Right ventricle myocardium inferior (tissue), 1 donor: ENCODE measurements around the gene BRWD1. TPM values are rescaled to one million over a fixed set of nuclear protein-coding genes. Genes with fewer than 3 reads are reported as not detected.

Experiments
- ATAC-seq: fragments of 200-7000 bp; cut with Tn5 transposase; one replicate; pipeline ENCODE4 v1.9.1; 2020; ENCODE audit warnings: mild to moderate bottlenecking, moderate library complexity
- DNase-seq: peaks from one replicate; pipeline ENCODE4 v3.0.0; 2021; ENCODE audit errors: missing footprints
- intact Hi-C: fragments of 100-400 bp; cut with DNase I; formaldehyde crosslinking; loops from one replicate; pipeline ENCODE4 v1.11.0; 2022
- total RNA-seq: library from RNA; stranded (reverse); fragmentation: NEBNext Ultra II Directional; extraction: Animal tissue kit (Norgen Biotek cat#: 25700); gene quantifications from one replicate; pipeline ENCODE4 v1.2.1, GENCODE V29; 2021
- donor health status: DM: no; HTN: yes; CAD: no; lungs with severe emphysema.

Gene BRWD1
- total RNA-seq, 1 donor from 2014 or later: 29.1 TPM

DNA sequence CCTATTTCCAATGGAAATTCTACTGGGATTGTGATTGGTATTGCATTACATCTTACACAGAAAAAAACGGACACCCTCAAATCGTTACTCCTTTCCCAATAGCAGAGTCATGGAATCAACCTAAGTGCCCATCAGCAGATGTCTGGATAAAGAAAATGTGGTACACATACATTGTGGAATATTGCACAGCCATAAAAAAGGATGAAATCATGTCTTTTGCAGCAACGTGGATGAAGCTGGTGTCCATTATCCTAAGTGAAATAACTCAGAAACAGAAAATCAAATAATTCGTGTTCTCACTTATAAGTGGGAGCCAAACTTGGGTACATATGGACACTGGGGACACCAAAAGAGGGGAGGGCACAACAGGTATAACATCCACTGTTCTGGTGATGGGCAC is 21.2 kb upstream of the BRWD1 start:
- ATAC-seq: no peak
- intact Hi-C loops: no loop called here

GRCh38 chr21:39332175-39332574 is 18.7 kb upstream of the BRWD1 start:
- ATAC-seq: no peak
- intact Hi-C loops: no loop called here
- DNase-seq: no peak

More for the DNA sequence above, 21.2 kb upstream of the BRWD1 start:
- no peak for DNase-seq

GRCh38 chr21:39330001-39330400 is 16.6 kb upstream of the BRWD1 start:
- intact Hi-C loops: no loop called here
- no peak for ATAC-seq
- no peak for DNase-seq

GRCh38 chr21:39327727-39328126 is 14.3 kb upstream of the BRWD1 start:
- intact Hi-C loops: no loop called here
- no peak for ATAC-seq
- DNase-seq: no peak

- intact Hi-C loops: no loop called here
- DNase-seq: no peak
- no peak for ATAC-seq
Measured at GRCh38 chr21:39326607-39327307, 13.3 kb upstream of the BRWD1 start.

GRCh38 chr21:39325458-39325857 is 12.0 kb upstream of the BRWD1 start:
- intact Hi-C loops: no loop called here
- no peak for DNase-seq
- no peak for ATAC-seq

GRCh38 chr21:39321424-39321823 is 8.0 kb upstream of the BRWD1 start:
- intact Hi-C loops: no loop called here
- DNase-seq (no peak), ATAC-seq (no peak)

- intact Hi-C loops: no loop called here
- DNase-seq: no peak
- peak; percentile 70 for ATAC-seq
Measured at GRCh38 chr21:39319814-39320332, 6.4 kb upstream of the BRWD1 start.

- ATAC-seq (peak; percentile 87), DNase-seq (no peak)
- intact Hi-C loops: no loop called here
Measured at GRCh38 chr21:39319251-39319756, 5.9 kb upstream of the BRWD1 start.

DNA sequence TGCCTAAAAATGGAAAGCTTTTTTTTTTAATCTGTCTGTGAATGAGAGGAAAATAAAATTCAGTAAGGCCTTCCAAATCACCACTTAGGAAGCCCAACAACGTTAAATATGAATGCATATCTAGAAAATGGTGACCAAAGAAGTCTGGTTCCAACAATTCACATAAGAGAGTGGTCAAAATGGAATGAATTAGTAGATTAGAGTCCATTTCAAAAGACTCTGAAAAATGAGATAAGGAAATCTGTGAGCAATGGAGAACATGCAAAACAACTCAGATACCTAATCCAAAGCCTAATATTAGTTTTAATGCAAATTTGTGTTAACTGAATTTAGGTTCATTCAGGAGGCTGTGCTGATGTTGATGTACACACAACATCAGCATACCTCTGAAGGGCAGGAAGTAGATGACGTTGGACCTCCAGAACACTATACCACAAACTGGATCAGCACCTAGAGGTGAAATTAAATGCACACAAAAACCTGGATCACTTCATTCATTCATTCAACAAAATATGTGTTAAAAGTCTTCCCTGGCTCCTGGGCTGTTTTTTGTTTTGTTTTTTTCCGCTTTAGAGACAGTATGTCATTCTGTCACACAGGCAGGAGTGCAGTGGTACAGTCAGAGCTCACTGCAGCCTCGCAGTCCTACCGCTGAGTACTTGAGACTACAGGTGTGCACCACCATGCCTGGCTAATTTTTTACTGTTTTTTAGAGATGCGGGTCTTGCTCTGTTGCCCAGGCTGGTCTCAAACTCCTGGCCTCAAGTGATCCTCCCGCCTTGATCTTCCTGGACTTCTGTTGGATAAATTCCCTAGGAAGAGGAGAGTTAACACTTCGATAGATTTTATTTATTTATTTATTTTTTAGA is 4.9 kb upstream of the BRWD1 start:
- ATAC-seq: no peak
- DNase-seq: no peak
- intact Hi-C loops: no loop called here

- no peak for ATAC-seq
- no peak for DNase-seq
- intact Hi-C loops: no loop called here
Measured at GRCh38 chr21:39317134-39318090, 4.0 kb upstream of the BRWD1 start.

- no peak for ATAC-seq
- intact Hi-C loops: no loop called here
- no peak for DNase-seq
Measured at GRCh38 chr21:39316729-39317128, 3.3 kb upstream of the BRWD1 start.

GRCh38 chr21:39315603-39316445 is 2.4 kb upstream of the BRWD1 start:
- DNase-seq: no peak
- intact Hi-C loops: no loop called here
- ATAC-seq: no peak

GRCh38 chr21:39314143-39315027 is 953 bp upstream of the BRWD1 start:
- ATAC-seq: peak; percentile 29
- DNase-seq: no peak

DNA sequence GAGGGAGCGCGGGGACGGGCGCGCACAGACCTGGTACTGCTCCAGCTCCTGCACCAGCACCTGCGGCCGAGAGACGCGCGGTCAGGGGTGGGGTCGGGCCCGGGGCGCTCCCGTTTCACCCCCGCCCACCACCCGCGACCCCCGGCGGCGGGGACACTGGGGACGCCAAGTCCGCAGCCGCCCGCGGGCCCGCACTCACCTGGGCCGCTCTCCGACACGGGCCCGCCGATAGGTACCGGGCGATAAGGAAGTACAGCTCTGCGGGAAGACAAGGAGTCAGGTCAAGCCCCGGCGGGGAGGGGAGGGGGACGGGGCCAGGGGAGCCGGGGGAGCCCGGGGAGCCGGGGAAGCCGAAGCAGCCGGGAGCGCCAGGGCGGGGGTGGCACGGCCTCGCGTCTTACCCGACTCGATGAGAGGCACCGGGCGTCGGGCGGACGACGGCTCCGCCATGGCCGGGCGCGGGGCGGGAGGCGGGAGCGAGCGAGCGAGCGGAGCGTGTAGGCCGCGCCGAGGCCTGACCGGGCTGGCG is 326 bp downstream of the BRWD1 start:
- ATAC-seq: peak; percentile 11
- DNase-seq: no peak
- intact Hi-C loops: loop anchor here (1.0 to 2.0 kb wide), 4 partner anchors 36 to 134 kb away; partner anchors contain the start of gene HMGN1

More at GRCh38 chr21:39314143-39315027, 953 bp upstream of the BRWD1 start:
- intact Hi-C loops: no loop called here
